ENCODE measurements around the gene SERPINA12. TPM values are rescaled to one million over a fixed set of nuclear protein-coding genes. Genes with fewer than 3 reads are reported as not detected.

Gene SERPINA12
- total and polyA plus RNA-seq, 2 of the 13 experiments (the other 11 are each of a cell fraction or from before 2014, with no cell fraction given), result 0.08 TPM; not detected in 1

- no peak for TF ChIP-seq FIP1L1 (IDR thresholded peaks at IDR 0.05; ENCODE audit: borderline replicate concordance, insufficient read depth, low read depth, low read length)
Observed at GRCh38 chr14:94455928-94456327, 53.3 kb downstream of the SERPINA12 start (continued).

- H3K36me3 ChIP-seq (replicated peaks in 1 of 2; ENCODE audit: control insufficient read depth in 1 of 2, insufficient read depth in 2 of 2, low read length in 2 of 2), result peaks cover 0 to 12% of the 10 kb centered on the region in 2 experiments; a peak in 4 of 5 replicates
- ATAC-seq, result peak; percentile 9; the same call in 2 of the 3 replicates
- CTCF ChIA-PET (ENCODE audit: low intra/inter-chr PET ratio, low total read pairs), result interaction anchor here (1.3 kb wide), 1 partner anchor 11 kb away, joined by 6 read pairs; no protein-coding TSS in a partner anchor
- H3K27me3 ChIP-seq (ENCODE audit: control insufficient read depth in 1 of 2, insufficient read depth in 2 of 2, low read length in 2 of 2), result no peaks in the 10 kb centered on the region; a peak in 1 of 5 replicates
- no peak for FAIRE-seq
- H3K9ac ChIP-seq (ENCODE audit: insufficient read depth, low read depth, low read length), result peak overlapping the region; percentile 99
- H3K4me3 ChIP-seq (replicated peaks in 1 of 3; ENCODE audit: insufficient read depth in 1 of 3, low read depth in 2 of 3, low read length in 3 of 3), result peak overlapping the region; percentile 63 to 79 (median 73)
- intact Hi-C loops (cut with micrococcal nuclease; ENCODE audit: unreplicated experiment) (loop anchor here (1.0 kb wide), 1 partner anchor 34 kb away; no protein-coding TSS in a partner anchor), in situ Hi-C loops (cut with HindIII; ENCODE audit: extremely low pct_ligation_motif_present, low pct_unique_long_range_greater_than_20kb) (no loop called here)
- 7% methylated on average over 3 of the region's 3 CpGs for WGBS (ENCODE audit: low lambda C conversion rate)
- H3K9me3 ChIP-seq (ENCODE audit: low read length), result no peaks in the 10 kb centered on the region
- no TSS peak for BruUV-seq (replicated peaks)
- H3K4me1 ChIP-seq (ENCODE audit: insufficient read depth, low read length), result peaks cover 95% of the 10 kb centered on the region
- H3K27ac ChIP-seq (ENCODE audit: extremely low read length, insufficient read depth, low read length), result peak overlapping the region; percentile 99
- H3K79me2 ChIP-seq (ENCODE audit: insufficient read depth, low read length), result peaks cover 48% of the 10 kb centered on the region
- no peak for DNase-seq (ENCODE audit: low spot score)
- H4K20me1 ChIP-seq (ENCODE audit: insufficient read depth, low read length), result no peaks in the 10 kb centered on the region
- H2AFZ ChIP-seq (ENCODE audit: low read length), result no peak overlapping the region
- peak overlapping the region; percentile 93 for H3K4me2 ChIP-seq (ENCODE audit: low read depth, low read length)
- POLR2A ChIA-PET, result interaction anchor here (0.9 to 2.3 kb wide), 13 partner anchors 10 to 148 kb away, joined by 3 to 15 read pairs (median 6); no protein-coding TSS in a partner anchor
- no peak for TF ChIP-seq HNRNPH1 (optimal IDR thresholded peaks at IDR 0.05; ENCODE audit: low read depth, low read length)
- no peak for TF ChIP-seq SATB2 (CRISPR knock-in tag; IDR thresholded peaks at IDR 0.05)
- TF ChIP-seq ZNF614 (CRISPR knock-in tag; IDR thresholded peaks at IDR 0.05; ENCODE audit: borderline replicate concordance), result 0 out of 2 replicates have a peak, but pooled peaks have one; percentile 37
- no peak for TF ChIP-seq SMARCC2 (IDR thresholded peaks at IDR 0.05)
- peak; percentile 10; the same call in 1 of the 2 replicates for TF ChIP-seq TFE3 (CRISPR knock-in tag; IDR thresholded peaks at IDR 0.05)
- TF ChIP-seq AGO1 (IDR thresholded peaks at IDR 0.05; ENCODE audit: low read depth, low read length, poor library complexity, severe bottlenecking), result no peak
- no peak for TF ChIP-seq ATF2 (CRISPR knock-in tag; IDR thresholded peaks at IDR 0.05)
- TF ChIP-seq ZNF234 (CRISPR knock-in tag; conservative IDR thresholded peaks at IDR 0.05), result 0 out of 2 replicates have a peak, but pooled peaks have one; percentile 25
- no peak for TF ChIP-seq TOPORS (CRISPR knock-in tag; IDR thresholded peaks at IDR 0.05)
- 0 out of 2 replicates have a peak, but pooled peaks have one; percentile 10 for TF ChIP-seq ZBTB10 (CRISPR knock-in tag; IDR thresholded peaks at IDR 0.05; ENCODE audit: borderline replicate concordance)
- peak; percentile 33; the same call in 1 of the 2 replicates for TF ChIP-seq BORCS8-MEF2B (CRISPR knock-in tag; IDR thresholded peaks at IDR 0.05)
- TF ChIP-seq ZNF256 (CRISPR knock-in tag; conservative IDR thresholded peaks at IDR 0.05), result no peak
- 0 out of 2 replicates have a peak, but pooled peaks have one; percentile 19 for TF ChIP-seq ONECUT2 (CRISPR knock-in tag; IDR thresholded peaks at IDR 0.05)
- TF ChIP-seq FOXJ3 (CRISPR knock-in tag; IDR thresholded peaks at IDR 0.05; ENCODE audit: borderline replicate concordance), result no peak
- TF ChIP-seq POLR2A (IDR thresholded peaks at IDR 0.05; ENCODE audit: insufficient read depth in 1 of 2, low read depth in 2 of 2, low read length in 2 of 2), result peak in 1 of 2 experiments; percentile 52; a peak in 1 of 4 replicates
- peak; percentile 89 for TF ChIP-seq TARDBP (CRISPR knock-in tag; IDR thresholded peaks at IDR 0.05)
- no peak for TF ChIP-seq EZH2 (conservative IDR thresholded peaks at IDR 0.05; ENCODE audit: low read depth, low read length)
- 0 out of 2 replicates have a peak, but pooled peaks have one; percentile 7 for TF ChIP-seq ZFP1 (CRISPR knock-in tag; IDR thresholded peaks at IDR 0.05)
Observed at GRCh38 chr14:94451826-94452225, 57.4 kb downstream of the SERPINA12 start.

All from HepG2 (cell line).